Smooth muscle cell (in vitro differentiated cells): Measurements from ENCODE around the gene KIF26A. TPM values are rescaled to one million over a fixed set of nuclear protein-coding genes. Genes with fewer than 3 reads are reported as not detected.

Source experiments
- DNase-seq: peaks from one replicate; lab custom pipeline; 2025; ENCODE audit not compliant: unreplicated experiment; lab: John Stamatoyannopoulos, UW
- H2AFZ ChIP-seq: fragments of 200-600 bp; sonication (generic); 2 replicates; pipeline ENCODE4 v1.6.0; 2016; ENCODE audit warnings: antibody characterized with exemption, low read depth, mild to moderate bottlenecking
- H3F3A ChIP-seq: fragments of 200-600 bp; sonication (generic); 2 replicates; pipeline ENCODE4 v1.6.0; 2017; ENCODE audit warnings: antibody characterized with exemption, low read depth
- H3K27ac ChIP-seq: fragments of 200-600 bp; sonication (generic); 2 replicates; pipeline ENCODE4 v1.5.1; 2016; ENCODE audit warnings: low read depth, mild to moderate bottlenecking
- H3K27me3 ChIP-seq: fragments of 200-600 bp; sonication (generic); 2 replicates; pipeline ENCODE4 v1.6.1; 2016; ENCODE audit warnings: low read depth, mild to moderate bottlenecking
- H3K36me3 ChIP-seq: fragments of 200-600 bp; sonication (generic); 2 replicates; pipeline ENCODE4 v1.5.1; 2016; ENCODE audit warnings: low read depth
- H3K4me1 ChIP-seq: fragments of 200-600 bp; sonication (generic); 2 replicates; pipeline ENCODE4 v1.5.1; 2016; ENCODE audit warnings: low read depth
- H3K4me2 ChIP-seq: fragments of 200-600 bp; sonication (generic); 2 replicates; pipeline ENCODE4 v1.6.0; 2016; ENCODE audit warnings: mild to moderate bottlenecking
- H3K4me3 ChIP-seq: fragments of 200-600 bp; sonication (generic); 2 replicates; pipeline ENCODE4 v1.5.1; 2016; ENCODE audit warnings: mild to moderate bottlenecking
- H3K79me2 ChIP-seq: fragments of 200-600 bp; sonication (generic); 2 replicates; pipeline ENCODE4 v1.6.0; 2016; ENCODE audit warnings: low read depth, mild to moderate bottlenecking
- H3K9ac ChIP-seq: fragments of 200-600 bp; sonication (generic); 2 replicates; pipeline ENCODE4 v1.6.0; 2016; ENCODE audit warnings: low read depth
- H3K9me3 ChIP-seq: fragments of 200-600 bp; sonication (generic); replicated peaks from 2 replicates; pipeline ENCODE4 v1.5.1; 2016; ENCODE audit warnings: low read depth
- H4K20me1 ChIP-seq: fragments of 200-600 bp; sonication (generic); 2 replicates; pipeline ENCODE4 v1.6.0; 2016; ENCODE audit warnings: low read depth
- WGBS: methylation state at CpG from one replicate; pipeline ENCODE4 v1.1.7; 2016; ENCODE audit warnings: low lambda C conversion rate; 5-methylcytosine and 5-hydroxymethylcytosine counted together
- polyA plus RNA-seq: library from polyadenylated mRNA; unstranded; fragments of >200 nt; fragmentation: Nextera tagmentation; extraction: Ambion mirVana; gene quantifications from 2 replicates; pipeline ENCODE4 v1.2.1, GENCODE V29; 2016
- total RNA-seq: library from RNA; depleted of rRNA; stranded (reverse); fragments of >200 nt; gene quantifications from 2 replicates; pipeline ENCODE4 v1.2.3, GENCODE V29; 2014
- TF ChIP-seq, protein P1 (sequence below): fragments of 200-600 bp; sonication (generic); IDR thresholded peaks from 2 replicates; pipeline ENCODE4 v1.5.1; 2017; ENCODE audit warnings: borderline replicate concordance, mild to moderate bottlenecking, antibody characterized with exemption; ENCODE audit not compliant: insufficient read depth, poor library complexity, severe bottlenecking

KIF26A gene
- total and polyA plus RNA-seq, 2 experiments from 2014 or later = 4.4 to 5.9 TPM

DNA sequence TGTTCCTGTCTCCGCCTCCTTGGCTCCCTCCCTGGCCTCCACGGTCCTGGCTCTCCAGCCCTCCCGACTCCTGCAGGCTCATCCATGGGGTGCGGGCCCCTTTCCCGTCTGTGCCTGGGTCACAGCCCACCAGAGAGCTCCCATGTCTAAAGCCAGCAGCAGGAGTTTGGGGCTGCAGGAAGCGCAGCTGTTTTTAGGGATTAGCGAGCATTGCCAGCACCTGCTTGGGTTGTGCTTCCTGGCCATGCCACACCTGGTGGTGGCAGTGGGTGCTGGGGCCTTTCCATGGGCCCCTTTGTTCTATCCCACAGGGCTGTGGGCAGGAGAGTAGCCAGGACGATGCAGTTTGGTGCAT, 64.7 kb downstream of the KIF26A start:
- no peak for DNase-seq
- no peak overlapping the region for H2AFZ ChIP-seq
- H3K9me3 ChIP-seq = no peaks in the 10 kb centered on the region
- H3K36me3 ChIP-seq = no peaks in the 10 kb centered on the region
- no peak overlapping the region for H3K27ac ChIP-seq
- WGBS = 91% methylated on average over 8 of the region's 8 CpGs
- H3K4me1 ChIP-seq = no peaks in the 10 kb centered on the region
- TF ChIP-seq, protein P1, sequence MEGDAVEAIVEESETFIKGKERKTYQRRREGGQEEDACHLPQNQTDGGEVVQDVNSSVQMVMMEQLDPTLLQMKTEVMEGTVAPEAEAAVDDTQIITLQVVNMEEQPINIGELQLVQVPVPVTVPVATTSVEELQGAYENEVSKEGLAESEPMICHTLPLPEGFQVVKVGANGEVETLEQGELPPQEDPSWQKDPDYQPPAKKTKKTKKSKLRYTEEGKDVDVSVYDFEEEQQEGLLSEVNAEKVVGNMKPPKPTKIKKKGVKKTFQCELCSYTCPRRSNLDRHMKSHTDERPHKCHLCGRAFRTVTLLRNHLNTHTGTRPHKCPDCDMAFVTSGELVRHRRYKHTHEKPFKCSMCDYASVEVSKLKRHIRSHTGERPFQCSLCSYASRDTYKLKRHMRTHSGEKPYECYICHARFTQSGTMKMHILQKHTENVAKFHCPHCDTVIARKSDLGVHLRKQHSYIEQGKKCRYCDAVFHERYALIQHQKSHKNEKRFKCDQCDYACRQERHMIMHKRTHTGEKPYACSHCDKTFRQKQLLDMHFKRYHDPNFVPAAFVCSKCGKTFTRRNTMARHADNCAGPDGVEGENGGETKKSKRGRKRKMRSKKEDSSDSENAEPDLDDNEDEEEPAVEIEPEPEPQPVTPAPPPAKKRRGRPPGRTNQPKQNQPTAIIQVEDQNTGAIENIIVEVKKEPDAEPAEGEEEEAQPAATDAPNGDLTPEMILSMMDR = no peak
- H3K4me2 ChIP-seq = no peak overlapping the region
- no peaks in the 10 kb centered on the region for H3F3A ChIP-seq
- no peak overlapping the region for H3K4me3 ChIP-seq
- H3K9ac ChIP-seq = no peak overlapping the region
- H4K20me1 ChIP-seq = no peaks in the 10 kb centered on the region
- H3K27me3 ChIP-seq = no peaks in the 10 kb centered on the region
- H3K79me2 ChIP-seq = no peaks in the 10 kb centered on the region

GRCh38 chr14:104204660-104205149, 66.3 kb downstream of the KIF26A start:
- H3K4me3 ChIP-seq = no peak overlapping the region
- no peak overlapping the region for H3K27ac ChIP-seq
- no peaks in the 10 kb centered on the region for H3F3A ChIP-seq
- no peaks in the 10 kb centered on the region for H3K27me3 ChIP-seq
- H2AFZ ChIP-seq = no peak overlapping the region
- H3K4me2 ChIP-seq = no peak overlapping the region
- no peak for DNase-seq
- H4K20me1 ChIP-seq = no peaks in the 10 kb centered on the region
- no peaks in the 10 kb centered on the region for H3K9me3 ChIP-seq
- H3K9ac ChIP-seq = no peak overlapping the region
- TF ChIP-seq, protein P1 = no peak
- no peaks in the 10 kb centered on the region for H3K4me1 ChIP-seq
- WGBS = 94% methylated on average over 2 of the region's 2 CpGs
- H3K36me3 ChIP-seq = no peaks in the 10 kb centered on the region
- H3K79me2 ChIP-seq = no peaks in the 10 kb centered on the region

DNA sequence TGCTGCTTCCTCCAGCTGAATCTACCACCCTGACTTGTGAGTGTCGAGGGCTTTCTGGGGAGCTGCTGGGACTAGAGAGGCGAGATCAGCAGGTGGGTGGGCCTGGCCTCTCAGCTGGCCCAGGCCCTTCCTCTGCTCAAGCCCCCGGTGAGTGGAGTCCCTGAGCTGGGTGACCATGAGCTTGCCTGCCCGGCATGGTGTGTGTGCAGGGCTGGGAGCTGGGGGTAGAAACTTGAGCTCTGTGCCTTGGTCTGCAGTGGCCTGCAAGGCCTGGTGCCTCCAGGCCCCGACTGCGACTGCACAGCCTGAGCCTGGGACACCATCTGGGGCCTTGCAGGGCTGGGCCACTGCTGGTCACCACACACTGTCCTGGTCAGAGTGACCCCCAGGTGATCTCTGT, 67.4 kb downstream of the KIF26A start:
- 82% methylated on average over 6 of the region's 6 CpGs for WGBS
- DNase-seq = no peak

More for the DNA sequence above, 67.4 kb downstream of the KIF26A start:
- no peaks in the 10 kb centered on the region for H4K20me1 ChIP-seq
- no peaks in the 10 kb centered on the region for H3K36me3 ChIP-seq
- H3K4me1 ChIP-seq = no peaks in the 10 kb centered on the region
- H3K79me2 ChIP-seq = no peaks in the 10 kb centered on the region
- no peak overlapping the region for H3K4me2 ChIP-seq
- no peaks in the 10 kb centered on the region for H3K27me3 ChIP-seq
- no peak overlapping the region for H3K9ac ChIP-seq
- TF ChIP-seq, protein P1 = no peak
- H3F3A ChIP-seq = no peaks in the 10 kb centered on the region
- H3K4me3 ChIP-seq = no peak overlapping the region
- no peak overlapping the region for H3K27ac ChIP-seq
- H3K9me3 ChIP-seq = no peaks in the 10 kb centered on the region
- H2AFZ ChIP-seq = no peak overlapping the region
